Right kidney (tissue), 9 donors: Measurements from ENCODE around the gene AKT1S1.
"Not testable (repeated sequence)": the region's sequence is repeated elsewhere in the genome, so short reads cannot be mapped to it uniquely, and the experiment has no call there.

Experiments used
- DNase-seq: peaks from one replicate; pipeline ENCODE4 v3.0.0-alpha.2; 2016
- long read RNA-seq, 8 donors: transcript quantifications; one replicate each; lab custom pipeline, GENCODE V29; 2026

Gene AKT1S1
- long read RNA-seq, donor 1, transcript AKT1S1-207 (5 exons, 3,075 nt): minor isoform, 9 of 30 reads
- long read RNA-seq, donor 1, transcript AKT1S1-205 (4 exons, 3,640 nt): major isoform, 12 of 30 reads
- long read RNA-seq, donor 1, partial matches to known transcripts: 6 of 30 reads
- long read RNA-seq, donor 1, other reads (novel, unspliced or antisense): 0 of 30 reads
- long read RNA-seq, donor 2, transcript AKT1S1-207 (5 exons, 3,075 nt): major isoform, 5 of 9 reads
- long read RNA-seq, donor 2, partial matches to known transcripts: 0 of 9 reads
- long read RNA-seq, donor 2, other reads (novel, unspliced or antisense): 0 of 9 reads
- long read RNA-seq, donor 3, transcript AKT1S1-205 (4 exons, 3,640 nt): major isoform, 6 of 10 reads
- long read RNA-seq, donor 3, partial matches to known transcripts: 0 of 10 reads
- long read RNA-seq, donor 3, other reads (novel, unspliced or antisense): 0 of 10 reads
- long read RNA-seq, donor 4, transcript AKT1S1-207 (5 exons, 3,075 nt): major isoform, 5 of 10 reads
- long read RNA-seq, donor 4, partial matches to known transcripts: 0 of 10 reads
- long read RNA-seq, donor 4, other reads (novel, unspliced or antisense): 0 of 10 reads
- long read RNA-seq, donor 5, transcript AKT1S1-207 (5 exons, 3,075 nt): major isoform, 13 of 61 reads
- long read RNA-seq, donor 5, transcript AKT1S1-205 (4 exons, 3,640 nt): minor isoform, 9 of 61 reads
- long read RNA-seq, donor 5, partial matches to known transcripts: 37 of 61 reads
- long read RNA-seq, donor 5, other reads (novel, unspliced or antisense): 0 of 61 reads
- long read RNA-seq, donor 6, transcript AKT1S1-205 (4 exons, 3,640 nt): major isoform, 8 of 12 reads
- long read RNA-seq, donor 6, partial matches to known transcripts: 0 of 12 reads
- long read RNA-seq, donor 6, other reads (novel, unspliced or antisense): 0 of 12 reads
- long read RNA-seq, donor 7, transcript AKT1S1-201 (5 exons, 1,760 nt): minor isoform, 5 of 93 reads
- long read RNA-seq, donor 7, transcript AKT1S1-205 (4 exons, 3,640 nt): minor isoform, 11 of 93 reads
- long read RNA-seq, donor 7, transcript AKT1S1-207 (5 exons, 3,075 nt): major isoform, 20 of 93 reads
- long read RNA-seq, donor 7, partial matches to known transcripts: 56 of 93 reads
- long read RNA-seq, donor 7, other reads (novel, unspliced or antisense): 0 of 93 reads
- long read RNA-seq, donor 8, transcript AKT1S1-207 (5 exons, 3,075 nt): major isoform, 6 of 36 reads
- long read RNA-seq, donor 8, partial matches to known transcripts: 26 of 36 reads
- long read RNA-seq, donor 8, other reads (novel, unspliced or antisense): 0 of 36 reads

DNA sequence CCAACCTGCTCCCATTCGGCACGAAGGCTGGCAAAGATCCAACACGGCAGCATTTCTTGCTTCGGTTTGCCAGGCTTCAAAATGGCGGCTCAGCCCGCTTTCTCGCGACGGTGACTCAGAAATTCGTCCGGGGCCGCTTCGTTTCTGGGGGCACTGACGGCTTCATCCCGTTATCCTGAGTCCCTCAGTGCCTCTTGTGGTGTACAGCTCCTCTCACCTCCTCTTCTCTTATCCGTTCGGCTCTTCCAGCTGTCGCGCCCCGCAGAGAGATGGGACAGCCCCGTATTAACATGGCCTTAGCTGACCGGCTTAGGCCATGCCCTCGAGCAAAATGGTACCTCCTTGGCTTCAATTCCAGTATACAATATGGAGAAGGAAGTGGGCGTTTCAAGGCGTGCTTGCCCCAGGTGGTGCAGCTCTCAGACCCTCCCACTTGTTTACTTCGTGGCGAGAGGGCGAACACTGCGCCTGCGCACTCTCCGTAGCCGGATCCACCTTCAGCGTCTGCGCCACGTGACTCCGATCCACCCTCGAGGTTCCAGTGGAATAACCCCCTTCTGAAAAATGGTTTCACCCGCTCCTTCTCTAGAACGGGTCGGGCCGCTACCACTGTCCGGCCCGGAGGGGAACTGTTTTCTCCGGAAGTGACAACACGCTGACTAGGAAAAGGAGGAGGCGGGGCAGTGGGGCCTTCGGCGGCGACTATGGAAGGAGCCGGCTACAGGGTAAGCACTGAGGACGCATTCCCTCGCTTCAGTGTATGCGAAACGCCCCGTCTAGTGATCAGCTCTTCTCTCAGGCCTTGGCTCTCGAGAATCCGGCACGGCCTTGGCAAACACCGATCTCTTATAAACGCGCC is at the start of gene AKT1S1, which contains the start of gene TBC1D17:
TSS of gene AKT1S1 (minus strand) at position 336 of the 859 bp plus-strand sequence. CDS start 4,060 bp downstream, outside the sequence.
TSS of gene TBC1D17 (plus strand) at position 683 of the 859 bp plus-strand sequence. CDS start at position 705, 22 bp downstream.
- peak; percentile 100 for DNase-seq

GRCh38 chr19:49926515-49926914 is 49.4 kb upstream of the AKT1S1 start:
- DNase-seq: no peak

DNA sequence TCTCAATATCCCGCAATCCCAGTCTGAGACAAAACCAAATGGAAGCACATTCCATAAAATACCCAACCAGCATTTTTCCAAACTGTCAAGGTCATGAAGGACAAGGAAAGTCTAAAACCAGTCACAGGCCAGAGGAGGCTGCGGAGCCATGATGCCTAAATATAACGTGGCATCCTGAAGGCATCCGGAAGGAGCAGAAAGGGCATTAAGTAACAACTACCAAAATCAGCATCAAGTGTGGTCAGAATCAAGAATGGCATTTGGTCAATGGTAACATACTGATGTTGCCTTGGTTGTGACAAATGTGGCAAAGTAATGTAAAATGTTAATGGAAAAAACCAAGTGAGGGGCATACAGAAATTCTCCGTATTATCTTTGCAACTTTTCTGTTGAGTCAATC is 48.3 kb upstream of the AKT1S1 start:
- DNase-seq: no peak

- DNase-seq: not testable (repeated sequence)
Measured at GRCh38 chr19:49924881-49925210, 47.7 kb upstream of the AKT1S1 start.

DNA sequence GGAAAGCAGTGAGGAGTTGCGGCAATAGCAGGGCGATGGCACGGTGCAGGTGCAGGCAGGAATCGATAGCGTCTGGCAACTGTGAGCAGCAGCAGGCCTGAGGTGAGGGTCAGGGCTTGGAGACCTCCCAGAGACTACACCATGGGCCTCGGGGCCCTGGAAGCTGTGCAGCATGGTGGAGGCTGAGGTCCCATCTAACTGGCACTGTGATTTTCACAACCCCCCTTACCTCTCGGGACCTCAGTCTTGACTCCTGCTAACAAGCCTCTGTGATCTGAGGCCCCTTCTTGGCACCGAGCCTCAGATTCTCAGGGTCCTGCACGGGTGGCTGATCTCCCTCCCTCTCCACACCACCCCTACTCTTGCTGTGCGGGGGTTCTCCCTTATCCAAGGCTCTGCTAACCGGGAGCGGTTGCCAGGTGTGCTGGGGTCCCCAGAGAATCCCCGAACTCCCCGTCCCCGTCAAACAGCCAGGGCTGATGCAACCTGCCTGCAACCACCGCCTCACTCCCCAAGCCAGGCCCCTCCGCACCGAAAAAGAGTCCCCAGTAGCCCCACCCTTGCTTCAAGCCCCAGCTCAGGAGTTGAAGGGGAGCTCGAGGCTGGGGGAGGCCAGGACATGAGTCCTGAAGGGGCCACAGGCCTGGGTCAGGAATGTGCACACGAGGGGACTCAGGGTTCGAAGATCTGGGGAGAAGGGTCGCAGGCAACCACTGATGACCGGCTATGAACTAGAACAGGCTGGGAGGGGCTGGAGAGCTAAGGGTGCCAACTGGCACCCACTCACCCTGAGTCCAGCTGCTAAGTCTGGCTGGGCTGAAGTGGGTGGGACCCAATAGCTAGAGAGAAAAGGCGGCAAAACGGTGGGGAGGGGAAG is 47.1 kb upstream of the AKT1S1 start:
- DNase-seq: no peak

DNA sequence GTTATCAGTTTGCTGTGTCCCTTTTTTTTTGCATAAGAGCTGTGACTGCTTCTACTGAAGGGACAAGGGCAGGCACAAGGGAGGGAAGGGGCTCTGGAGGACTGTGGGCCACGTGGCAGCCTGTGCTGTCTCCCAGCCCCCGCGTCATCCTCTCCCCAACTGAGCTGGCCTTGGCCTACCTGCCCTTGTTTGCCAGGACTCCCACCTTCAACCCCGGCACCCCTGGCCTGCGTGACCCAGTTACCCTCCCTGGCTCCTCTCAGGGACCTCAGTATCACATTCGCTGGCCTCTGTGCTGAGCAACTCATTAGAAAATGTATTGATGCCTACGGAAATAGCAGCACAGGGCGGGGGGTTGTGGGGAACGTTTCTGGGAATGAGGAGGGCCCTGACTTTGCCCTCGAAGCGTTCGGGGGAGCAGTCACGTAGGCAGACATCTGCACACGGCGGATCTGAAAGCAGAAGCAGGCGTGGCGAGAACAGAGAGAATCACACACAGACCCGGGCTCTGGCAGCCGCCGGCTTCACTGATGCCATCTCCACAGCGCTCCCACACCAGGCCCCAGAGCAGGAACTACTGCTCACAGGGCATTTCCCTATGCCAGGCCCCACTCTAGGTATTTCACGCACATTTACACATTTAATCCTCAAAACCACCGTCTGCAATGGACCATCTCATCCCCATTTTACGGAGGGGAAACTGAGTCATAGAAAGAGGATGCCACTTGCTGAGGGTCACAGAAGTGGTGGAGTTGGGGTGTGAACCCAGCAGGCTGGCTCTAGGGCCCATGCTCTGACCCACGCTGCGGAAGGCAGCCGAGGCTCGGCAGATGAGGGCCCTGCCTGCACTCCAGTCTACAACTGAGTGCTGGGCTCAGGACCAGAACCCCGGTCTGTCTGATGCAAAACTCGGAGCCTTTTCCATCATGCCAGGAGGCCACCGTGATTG is 46.2 kb upstream of the AKT1S1 start:
- DNase-seq: no peak

- DNase-seq: no peak
Measured at GRCh38 chr19:49921871-49922795, 45.0 kb upstream of the AKT1S1 start.

- no peak for DNase-seq
Measured at GRCh38 chr19:49920624-49921363, 43.6 kb upstream of the AKT1S1 start.

GRCh38 chr19:49918089-49918488 is 40.9 kb upstream of the AKT1S1 start:
- DNase-seq: no peak

DNA sequence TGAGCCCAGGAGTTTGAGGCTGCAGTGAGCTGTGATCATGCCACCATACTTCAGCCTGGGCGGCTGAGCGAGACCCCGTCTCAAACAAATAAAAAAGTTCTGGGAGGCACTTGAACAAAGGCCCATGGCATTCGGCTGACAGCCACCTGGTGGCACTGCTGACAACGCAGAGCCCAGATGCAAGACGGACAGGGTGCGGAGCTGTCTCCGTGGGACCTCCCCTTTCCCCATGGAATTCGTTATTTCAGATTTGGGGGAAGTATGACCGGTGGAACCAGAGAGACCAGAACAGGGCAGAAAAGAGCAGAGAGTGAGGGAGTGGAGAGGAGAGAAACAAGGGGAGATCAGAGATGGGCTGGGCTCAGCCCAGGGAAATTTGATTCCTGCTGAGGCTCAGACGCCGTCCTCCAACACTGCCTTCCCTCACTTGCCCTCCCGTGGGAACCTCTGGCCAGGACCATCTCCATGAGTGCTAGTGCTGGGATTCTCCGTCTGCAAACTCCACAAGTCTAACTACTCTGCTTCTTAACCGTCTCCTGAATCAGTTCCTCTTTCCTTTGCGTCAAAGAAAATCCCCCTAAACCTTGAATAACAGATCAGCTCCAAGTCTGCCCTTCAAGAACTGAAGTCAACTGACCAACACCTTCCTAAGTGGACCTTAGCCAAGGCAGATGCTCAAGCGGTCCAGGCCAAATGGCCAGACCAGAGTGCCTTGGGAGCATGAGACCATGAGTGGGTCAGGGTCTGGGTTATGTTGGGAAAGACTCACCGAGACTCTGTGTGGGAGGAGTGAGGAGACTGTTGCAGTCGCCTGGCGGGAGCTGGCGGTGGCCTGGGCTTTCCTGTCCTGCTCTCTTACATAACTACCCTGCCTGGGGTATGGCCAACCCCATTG is 39.9 kb upstream of the AKT1S1 start:
- no peak for DNase-seq

DNA sequence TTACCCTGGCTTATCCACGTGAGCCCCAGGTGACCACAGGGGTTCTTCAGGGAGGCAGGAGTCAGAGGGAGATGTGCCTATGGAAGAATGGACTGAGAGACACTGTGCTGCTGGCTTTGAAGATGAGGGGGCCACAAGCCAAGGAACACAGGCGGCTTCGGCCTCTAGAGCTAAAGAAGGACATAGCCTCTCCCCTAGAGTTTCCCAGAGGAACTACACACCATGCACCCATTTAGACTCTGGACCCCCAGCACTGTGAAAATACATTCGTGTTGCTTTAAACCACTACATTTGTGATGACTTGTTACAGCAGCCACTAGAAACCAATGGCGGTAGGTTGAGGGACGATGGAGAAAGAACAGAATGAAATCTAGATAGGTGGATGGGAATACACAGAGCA is 38.1 kb upstream of the AKT1S1 start:
- no peak for DNase-seq

GRCh38 chr19:49913720-49914119 is 36.6 kb upstream of the AKT1S1 start:
- no peak for DNase-seq

DNA sequence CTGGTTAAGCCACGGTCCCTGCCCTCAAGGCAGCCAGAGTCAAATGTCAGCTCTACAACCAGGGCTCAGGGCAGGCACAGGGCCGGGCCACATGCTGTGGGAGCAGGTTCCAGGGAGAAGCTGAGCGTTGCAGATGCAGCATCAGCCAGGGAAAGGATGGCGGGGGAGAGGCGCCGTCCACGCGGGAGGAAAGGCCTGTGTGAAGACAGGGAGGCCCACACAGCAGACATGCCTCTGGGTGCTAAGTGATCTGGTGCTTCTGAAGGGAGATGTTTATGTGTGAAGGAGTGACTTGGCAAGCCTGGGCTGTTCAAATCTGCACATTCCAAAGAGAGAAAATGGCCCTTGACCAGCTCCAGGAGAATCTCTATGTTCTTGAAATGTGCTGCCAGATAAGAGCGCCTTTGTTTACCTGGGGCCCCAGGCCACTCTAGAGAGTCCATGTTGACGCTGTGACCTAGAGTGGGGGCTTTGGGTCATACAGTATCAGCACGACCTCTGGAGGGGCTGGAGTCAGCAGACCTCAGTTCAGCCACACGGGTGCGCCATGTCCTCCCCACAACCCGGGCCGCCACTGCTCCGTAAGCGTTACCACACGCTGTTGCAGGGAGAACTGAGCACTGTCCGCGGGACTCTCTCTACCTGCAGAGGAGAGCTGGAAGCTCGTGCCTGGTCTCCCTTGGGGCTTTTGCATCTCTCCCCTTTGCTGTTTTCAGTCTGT is 36.0 kb upstream of the AKT1S1 start:
- DNase-seq: no peak

GRCh38 chr19:49911381-49912145 is 34.4 kb upstream of the AKT1S1 start:
- no peak for DNase-seq

DNA sequence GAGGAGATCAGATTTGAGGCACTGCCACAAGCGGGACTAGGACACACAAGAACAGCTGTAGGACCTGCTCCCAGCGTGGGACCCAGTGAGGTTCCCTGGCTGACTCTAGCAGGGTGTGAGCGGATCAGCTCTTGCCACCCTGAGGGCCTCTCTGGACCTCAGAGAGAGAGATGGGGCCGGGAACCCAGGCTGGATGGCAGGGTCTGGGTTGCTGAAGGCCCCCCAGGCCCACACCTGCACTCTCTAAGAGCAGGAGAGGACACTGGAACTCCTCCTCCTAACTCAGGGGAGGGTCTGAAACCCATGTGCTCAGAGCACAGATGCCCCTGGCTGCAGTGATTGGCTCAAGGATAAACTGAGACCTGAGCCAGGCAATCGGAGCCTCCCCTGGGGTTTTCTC is 33.0 kb upstream of the AKT1S1 start:
- no peak for DNase-seq
